ENCODE data around the gene MYBPHL. TPM values are rescaled to one million over a fixed set of nuclear protein-coding genes. Genes with fewer than 3 reads are reported as not detected.

MYBPHL gene
- total and polyA plus RNA-seq, 2 experiments from 2014 or later: 3.6 to 7.4 TPM

DNA sequence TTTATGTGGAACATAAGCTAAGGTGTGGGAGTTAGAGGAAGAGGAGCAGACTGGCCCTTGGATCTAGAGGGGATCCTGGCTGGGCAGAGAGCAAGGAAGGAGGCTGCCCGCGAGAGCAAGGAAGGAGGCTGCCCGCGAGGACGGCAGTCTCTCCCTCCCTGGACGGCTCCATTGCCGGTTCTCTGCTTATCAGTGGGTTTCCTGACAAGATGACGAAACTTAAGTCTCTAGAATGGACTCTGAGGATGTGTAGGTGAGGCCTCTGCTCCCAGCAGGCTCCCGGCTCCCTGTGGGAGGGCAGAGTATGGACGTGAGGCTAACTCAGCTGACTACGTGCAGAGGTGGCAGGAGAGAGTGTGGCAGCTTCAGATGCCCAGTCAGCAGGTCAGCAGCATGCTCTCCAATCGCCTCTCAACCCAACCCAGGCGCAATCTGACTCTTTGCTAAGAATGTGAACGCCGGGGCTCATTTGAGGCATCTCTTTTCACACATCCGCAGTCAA, 6.1 kb downstream of the MYBPHL start:
- Histone ChIP-seq H3K36me3 (replicated peaks; ENCODE audit: insufficient read depth, low read depth) (no peaks in the 10 kb centered on the region), H3K4me1 (ENCODE audit: insufficient read depth) (peaks cover 16% of the 10 kb centered on the region), H3K9me3 (ENCODE audit: low read depth) (no peaks in the 10 kb centered on the region), H3K27me3 (no peaks in the 10 kb centered on the region), H3K27ac (no peak overlapping the region), H2AFZ (no peak overlapping the region), H3K4me3 (no peak overlapping the region), H3K79me2 (no peaks in the 10 kb centered on the region), H4K20me1 (ENCODE audit: insufficient read depth, poor library complexity, severe bottlenecking) (no peaks in the 10 kb centered on the region), H3K9me2 (replicated peaks; ENCODE audit: insufficient read depth) (no peaks in the 10 kb centered on the region), H3K4me2 (no peak overlapping the region)
- TF ChIP-seq EZH2 (IDR thresholded peaks at IDR 0.05; ENCODE audit: borderline replicate concordance) (no peak), EZH2phosphoT487 (IDR thresholded peaks at IDR 0.05; ENCODE audit: low read depth, severe bottlenecking, unreplicated experiment) (no peak)
- TF ChIP-seq, protein P1, sequence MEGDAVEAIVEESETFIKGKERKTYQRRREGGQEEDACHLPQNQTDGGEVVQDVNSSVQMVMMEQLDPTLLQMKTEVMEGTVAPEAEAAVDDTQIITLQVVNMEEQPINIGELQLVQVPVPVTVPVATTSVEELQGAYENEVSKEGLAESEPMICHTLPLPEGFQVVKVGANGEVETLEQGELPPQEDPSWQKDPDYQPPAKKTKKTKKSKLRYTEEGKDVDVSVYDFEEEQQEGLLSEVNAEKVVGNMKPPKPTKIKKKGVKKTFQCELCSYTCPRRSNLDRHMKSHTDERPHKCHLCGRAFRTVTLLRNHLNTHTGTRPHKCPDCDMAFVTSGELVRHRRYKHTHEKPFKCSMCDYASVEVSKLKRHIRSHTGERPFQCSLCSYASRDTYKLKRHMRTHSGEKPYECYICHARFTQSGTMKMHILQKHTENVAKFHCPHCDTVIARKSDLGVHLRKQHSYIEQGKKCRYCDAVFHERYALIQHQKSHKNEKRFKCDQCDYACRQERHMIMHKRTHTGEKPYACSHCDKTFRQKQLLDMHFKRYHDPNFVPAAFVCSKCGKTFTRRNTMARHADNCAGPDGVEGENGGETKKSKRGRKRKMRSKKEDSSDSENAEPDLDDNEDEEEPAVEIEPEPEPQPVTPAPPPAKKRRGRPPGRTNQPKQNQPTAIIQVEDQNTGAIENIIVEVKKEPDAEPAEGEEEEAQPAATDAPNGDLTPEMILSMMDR (IDR thresholded peaks at IDR 0.05; ENCODE audit: poor library complexity): no peak
- 81% methylated on average over 16 of the region's 16 CpGs for WGBS (ENCODE audit: low lambda C conversion rate, missing lambda C conversion rate)
- DNase-seq (ENCODE audit: low spot score): no peak

DNA sequence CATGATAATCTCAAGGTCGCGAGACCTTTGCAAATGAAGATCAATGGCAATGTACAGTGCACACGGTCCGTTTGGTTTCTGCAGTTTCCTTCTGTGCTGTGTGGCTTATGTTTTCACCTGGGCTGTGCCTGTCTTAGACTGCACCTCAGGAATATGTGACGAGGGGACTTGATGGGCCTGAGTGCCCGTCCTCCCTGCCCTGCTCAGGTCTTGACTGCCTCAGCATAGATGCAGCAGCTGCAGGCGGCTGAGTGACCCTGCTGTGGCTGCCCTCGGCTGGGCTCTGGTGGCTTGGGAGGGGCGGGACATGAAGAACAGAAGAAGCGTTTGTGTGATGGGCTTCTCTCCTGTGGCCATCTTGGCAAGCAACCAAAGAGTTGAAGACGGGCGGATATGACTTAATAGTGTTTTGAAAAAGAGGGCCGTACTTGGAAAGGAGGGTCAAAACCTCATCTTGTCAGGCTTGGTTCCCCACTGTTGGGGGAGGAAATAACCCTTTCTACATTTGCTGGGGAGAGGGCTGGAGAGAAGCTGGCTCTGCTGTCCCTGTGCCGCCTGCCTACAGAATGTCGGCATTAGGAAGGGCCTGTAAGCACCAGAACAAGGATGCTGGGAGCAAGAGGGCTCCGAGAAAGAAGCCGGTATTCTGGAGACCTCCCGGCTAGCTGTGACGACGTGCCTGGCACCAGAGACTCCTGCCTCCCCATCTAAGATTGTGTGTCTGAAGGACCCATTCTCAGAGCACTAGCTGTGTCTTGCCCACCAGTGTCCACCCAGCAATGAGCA, 7.1 kb downstream of the MYBPHL start:
- Histone ChIP-seq H3K27ac (peak overlapping the region; percentile 56), H3K79me2 (no peaks in the 10 kb centered on the region), H3K4me3 (no peak overlapping the region), H3K9me3 (ENCODE audit: low read depth) (no peaks in the 10 kb centered on the region), H4K20me1 (ENCODE audit: insufficient read depth, poor library complexity, severe bottlenecking) (no peaks in the 10 kb centered on the region), H3K27me3 (no peaks in the 10 kb centered on the region), H3K4me2 (peak overlapping the region; percentile 9), H3K4me1 (ENCODE audit: insufficient read depth) (peaks cover 16% of the 10 kb centered on the region), H2AFZ (no peak overlapping the region), H3K9me2 (replicated peaks; ENCODE audit: insufficient read depth) (no peaks in the 10 kb centered on the region), H3K36me3 (replicated peaks; ENCODE audit: insufficient read depth, low read depth) (no peaks in the 10 kb centered on the region)
- TF ChIP-seq EZH2 (IDR thresholded peaks at IDR 0.05; ENCODE audit: borderline replicate concordance) (no peak), EZH2phosphoT487 (IDR thresholded peaks at IDR 0.05; ENCODE audit: low read depth, severe bottlenecking, unreplicated experiment) (no peak)
- TF ChIP-seq, protein P1 (IDR thresholded peaks at IDR 0.05; ENCODE audit: poor library complexity): no peak
- WGBS (ENCODE audit: low lambda C conversion rate, missing lambda C conversion rate): 83% methylated on average over 20 of the region's 20 CpGs
- no peak for DNase-seq (ENCODE audit: low spot score)

- Histone ChIP-seq H3K4me3 (no peak overlapping the region), H3K79me2 (no peaks in the 10 kb centered on the region), H2AFZ (no peak overlapping the region), H4K20me1 (ENCODE audit: insufficient read depth, poor library complexity, severe bottlenecking) (no peaks in the 10 kb centered on the region), H3K27ac (peak overlapping the region; percentile 56), H3K9me3 (ENCODE audit: low read depth) (no peaks in the 10 kb centered on the region), H3K27me3 (no peaks in the 10 kb centered on the region), H3K4me1 (ENCODE audit: insufficient read depth) (peaks cover 16% of the 10 kb centered on the region), H3K4me2 (peak overlapping the region; percentile 9), H3K36me3 (replicated peaks; ENCODE audit: insufficient read depth, low read depth) (no peaks in the 10 kb centered on the region), H3K9me2 (replicated peaks; ENCODE audit: insufficient read depth) (no peaks in the 10 kb centered on the region)
- peak; percentile 35 for DNase-seq (ENCODE audit: low spot score)
- 27% methylated on average over 11 of the region's 11 CpGs for WGBS (ENCODE audit: low lambda C conversion rate, missing lambda C conversion rate)
- TF ChIP-seq, protein P1 (IDR thresholded peaks at IDR 0.05; ENCODE audit: poor library complexity): no peak
- no peak for TF ChIP-seq EZH2phosphoT487 (IDR thresholded peaks at IDR 0.05; ENCODE audit: low read depth, severe bottlenecking, unreplicated experiment)
- no peak for TF ChIP-seq EZH2 (IDR thresholded peaks at IDR 0.05; ENCODE audit: borderline replicate concordance)
These were observed 7.9 kb downstream of the MYBPHL start for GRCh38 chr1:109298666-109299557.

Data from hepatocyte (in vitro differentiated cells).